NCI-H748 (cell line): ENCODE data around the gene PNLDC1.

Experiments used
- DNase-seq: peaks from one replicate; lab custom pipeline; 2025; ENCODE audit not compliant: unreplicated experiment; lab: John Stamatoyannopoulos, UW

Gene PNLDC1, protein sequence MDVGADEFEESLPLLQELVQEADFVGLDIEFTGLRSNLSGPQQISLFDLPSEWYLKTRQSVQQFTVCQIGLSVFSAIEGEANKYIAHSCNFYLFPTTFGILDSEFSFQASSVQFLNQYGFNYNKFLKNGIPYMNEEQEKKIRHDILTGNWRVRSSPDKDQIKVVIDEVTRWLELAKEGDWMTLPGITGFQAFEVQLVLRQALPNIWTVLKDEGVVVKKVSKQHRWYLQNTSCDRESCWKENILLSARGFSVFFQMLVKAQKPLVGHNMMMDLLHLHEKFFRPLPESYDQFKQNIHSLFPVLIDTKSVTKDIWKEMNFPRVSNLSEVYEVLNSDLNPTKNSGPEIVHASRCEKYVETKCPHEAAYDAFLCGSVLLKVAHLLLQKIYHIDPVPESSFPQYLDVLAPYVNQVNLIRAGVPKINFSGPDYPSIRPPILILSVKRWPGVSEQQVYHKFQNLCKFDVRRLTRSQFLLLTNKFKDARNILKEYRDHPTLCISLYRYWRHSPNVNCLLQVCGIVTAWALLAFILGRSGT

DNA sequence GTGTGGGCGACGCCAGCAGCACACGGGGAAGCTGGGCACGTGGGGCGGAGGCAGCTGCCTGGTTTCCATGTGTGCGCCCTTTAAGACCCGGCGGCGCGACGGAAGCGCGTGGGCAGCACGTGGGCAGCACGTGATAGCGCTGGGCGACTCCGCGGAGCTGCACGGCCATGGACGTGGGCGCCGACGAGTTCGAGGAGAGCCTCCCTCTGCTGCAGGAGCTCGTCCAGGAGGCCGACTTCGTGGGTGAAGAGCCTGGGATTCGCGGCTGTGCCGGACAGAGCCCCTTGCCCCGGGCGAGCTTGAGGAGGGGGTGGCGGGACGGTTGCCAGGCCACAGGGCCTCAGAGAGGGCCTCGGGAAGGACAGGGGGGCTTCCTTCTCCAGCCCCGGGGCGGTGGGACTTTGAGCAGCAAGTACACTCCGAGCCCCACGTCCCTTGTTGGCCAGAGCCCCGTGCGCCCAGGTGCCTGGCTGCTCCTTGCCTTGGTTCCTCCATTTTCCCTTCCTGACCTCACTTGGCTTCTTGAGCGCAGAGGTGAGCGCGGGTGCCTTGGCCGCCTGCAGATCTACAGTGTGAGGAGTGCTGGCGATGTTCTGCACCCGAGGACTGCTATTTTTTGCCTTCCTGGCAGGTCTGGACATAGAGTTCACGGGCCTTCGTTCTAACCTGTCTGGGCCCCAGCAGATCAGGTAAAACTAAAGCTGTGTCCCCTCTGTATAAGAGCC lies at the start of gene PNLDC1:
Gene PNLDC1, plus strand, starts transcription at position 136 of the 725 bp plus-strand sequence. Its CDS starts 32 bp downstream, at position 168.
- DNase-seq = no peak

GRCh38 chr6:159751448-159751847 lies 48.6 kb upstream of the PNLDC1 start:
- no peak for DNase-seq

DNA sequence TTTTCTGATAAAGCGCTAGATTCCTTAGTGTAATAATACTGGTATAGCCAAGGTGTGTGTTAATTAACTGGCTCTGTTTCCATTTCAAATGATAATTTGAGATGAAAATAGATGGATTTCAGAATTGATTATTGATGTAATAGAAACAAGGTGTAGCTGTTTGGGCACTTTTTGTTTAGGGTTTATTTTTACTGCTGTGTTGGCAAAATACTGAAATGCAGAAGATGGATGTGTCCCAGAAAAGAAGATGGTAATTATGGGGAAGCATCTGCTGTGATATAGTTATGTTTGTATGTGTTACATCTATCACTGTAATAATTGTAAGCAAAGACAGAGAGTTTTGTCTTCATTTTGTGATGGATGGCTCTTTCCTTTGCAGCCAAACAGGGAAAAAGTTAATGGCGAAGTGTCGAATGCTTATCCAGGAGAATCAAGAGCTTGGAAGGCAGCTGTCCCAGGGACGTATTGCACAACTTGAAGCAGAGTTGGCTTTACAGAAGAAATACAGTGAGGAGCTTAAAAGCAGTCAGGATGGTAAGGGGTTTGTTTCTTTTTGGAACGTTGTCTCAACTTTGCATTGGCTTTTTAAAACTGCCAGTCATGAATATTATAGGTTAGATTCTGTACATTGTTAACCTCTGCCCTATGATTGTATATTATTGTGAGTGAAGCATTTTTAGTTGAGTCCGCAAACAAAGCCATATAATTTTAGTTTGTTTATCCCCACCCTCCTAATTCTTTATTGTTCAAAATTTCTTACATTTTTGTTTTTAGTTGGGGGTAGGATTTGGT lies 46.8 kb upstream of the PNLDC1 start:
- DNase-seq = no peak

DNA sequence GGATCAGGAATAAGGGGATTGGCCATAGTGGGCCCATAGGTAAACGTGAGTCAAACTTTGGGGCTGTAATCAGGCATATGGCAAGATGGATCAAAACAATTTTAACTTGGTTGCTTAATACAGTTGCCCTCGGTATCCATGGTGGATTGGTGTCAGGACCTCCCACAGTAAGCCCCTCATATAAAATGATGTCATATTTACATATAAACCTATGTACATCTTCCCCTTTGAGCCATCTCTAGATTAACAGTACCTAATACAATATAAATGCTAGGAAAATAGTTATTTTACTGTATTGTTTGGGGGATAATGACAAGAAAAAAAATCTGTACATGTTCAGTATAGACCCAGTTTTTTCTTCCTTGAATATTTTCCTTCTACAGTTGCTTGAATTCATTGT lies 45.7 kb upstream of the PNLDC1 start:
- DNase-seq = no peak

DNA sequence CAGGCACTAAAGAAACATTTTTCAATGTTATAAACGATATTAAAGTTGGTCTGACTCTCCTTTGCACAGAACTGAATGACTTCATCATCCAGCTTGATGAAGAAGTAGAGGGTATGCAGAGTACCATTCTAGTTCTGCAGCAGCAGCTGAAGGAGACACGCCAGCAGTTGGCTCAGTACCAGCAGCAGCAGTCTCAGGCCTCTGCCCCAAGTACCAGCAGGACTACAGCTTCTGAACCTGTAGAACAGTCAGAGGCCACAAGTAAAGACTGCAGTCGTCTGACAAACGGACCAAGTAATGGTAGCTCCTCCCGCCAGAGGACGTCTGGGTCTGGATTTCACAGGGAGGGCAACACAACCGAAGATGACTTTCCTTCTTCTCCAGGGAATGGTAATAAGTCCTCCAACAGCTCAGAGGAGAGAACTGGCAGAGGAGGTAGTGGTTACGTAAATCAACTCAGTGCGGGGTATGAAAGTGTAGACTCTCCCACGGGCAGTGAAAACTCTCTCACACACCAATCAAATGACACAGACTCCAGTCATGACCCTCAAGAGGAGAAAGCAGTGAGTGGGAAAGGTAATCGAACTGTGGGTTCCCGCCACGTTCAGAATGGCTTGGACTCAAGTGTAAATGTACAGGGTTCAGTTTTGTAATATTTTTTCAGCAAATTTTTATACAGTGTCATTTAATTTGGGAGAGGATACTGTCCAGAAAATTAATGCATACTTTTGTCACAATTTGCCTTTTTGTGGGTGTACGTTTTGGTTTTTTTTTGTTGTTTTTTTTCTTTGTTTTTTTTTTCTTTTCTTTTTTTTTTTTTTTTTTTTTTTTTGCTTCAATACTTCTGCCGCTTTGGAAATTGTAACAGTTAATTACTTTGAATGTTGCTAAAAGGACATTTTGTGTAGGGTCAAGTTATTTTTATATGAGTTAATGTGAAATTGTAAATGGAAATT lies 44.8 kb upstream of the PNLDC1 start:
- no peak for DNase-seq

GRCh38 chr6:159756508-159756907 lies 43.6 kb upstream of the PNLDC1 start:
- DNase-seq = no peak

DNA sequence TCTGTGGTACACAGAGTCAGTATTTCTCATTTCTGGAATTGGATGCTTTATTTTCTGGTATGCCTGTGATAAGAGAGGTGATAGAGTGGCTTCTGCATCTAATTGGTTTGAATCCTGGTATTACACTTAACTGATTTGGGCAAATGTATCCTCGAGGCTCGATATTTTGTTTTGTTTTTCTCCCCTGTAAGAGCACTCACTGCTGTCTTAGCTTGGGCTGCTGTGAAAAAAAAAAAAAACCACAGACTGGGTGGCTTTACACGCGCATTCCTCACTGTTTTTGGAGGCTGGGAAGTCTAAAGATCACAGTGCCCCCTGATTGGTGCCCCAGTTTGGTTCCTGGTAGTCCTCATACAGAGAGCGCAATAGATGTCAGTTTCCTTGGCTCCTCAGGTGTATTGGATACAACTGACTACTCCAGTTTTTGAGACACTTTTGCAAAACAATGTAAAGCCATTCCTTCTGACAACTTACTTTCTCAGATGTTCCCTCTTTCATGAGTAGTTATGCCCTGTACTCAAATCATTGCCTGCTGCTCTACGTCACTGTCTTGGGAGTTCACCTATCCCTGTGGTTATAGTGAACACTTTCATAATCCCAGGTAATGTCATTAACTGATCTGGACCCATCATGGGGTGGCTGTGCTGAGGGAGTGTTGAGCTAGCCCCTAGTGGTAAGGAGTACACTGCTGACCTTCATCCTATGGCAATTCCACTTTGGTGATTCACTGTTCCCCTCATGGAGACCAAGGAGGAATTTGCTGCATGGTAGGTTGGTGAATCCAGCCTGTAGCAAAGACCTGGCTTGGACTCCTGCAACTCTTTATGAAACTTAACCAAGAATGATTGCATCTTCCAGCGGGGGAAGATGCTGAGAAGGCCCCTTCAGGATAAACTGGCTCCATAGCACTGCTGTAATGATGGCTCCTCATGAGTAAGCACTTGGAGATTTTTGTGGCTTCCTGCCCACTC lies 41.8 kb upstream of the PNLDC1 start:
- DNase-seq = no peak

GRCh38 chr6:159759645-159760044 lies 40.4 kb upstream of the PNLDC1 start:
- no peak for DNase-seq

GRCh38 chr6:159760602-159761057 lies 39.4 kb upstream of the PNLDC1 start:
- no peak for DNase-seq

DNA sequence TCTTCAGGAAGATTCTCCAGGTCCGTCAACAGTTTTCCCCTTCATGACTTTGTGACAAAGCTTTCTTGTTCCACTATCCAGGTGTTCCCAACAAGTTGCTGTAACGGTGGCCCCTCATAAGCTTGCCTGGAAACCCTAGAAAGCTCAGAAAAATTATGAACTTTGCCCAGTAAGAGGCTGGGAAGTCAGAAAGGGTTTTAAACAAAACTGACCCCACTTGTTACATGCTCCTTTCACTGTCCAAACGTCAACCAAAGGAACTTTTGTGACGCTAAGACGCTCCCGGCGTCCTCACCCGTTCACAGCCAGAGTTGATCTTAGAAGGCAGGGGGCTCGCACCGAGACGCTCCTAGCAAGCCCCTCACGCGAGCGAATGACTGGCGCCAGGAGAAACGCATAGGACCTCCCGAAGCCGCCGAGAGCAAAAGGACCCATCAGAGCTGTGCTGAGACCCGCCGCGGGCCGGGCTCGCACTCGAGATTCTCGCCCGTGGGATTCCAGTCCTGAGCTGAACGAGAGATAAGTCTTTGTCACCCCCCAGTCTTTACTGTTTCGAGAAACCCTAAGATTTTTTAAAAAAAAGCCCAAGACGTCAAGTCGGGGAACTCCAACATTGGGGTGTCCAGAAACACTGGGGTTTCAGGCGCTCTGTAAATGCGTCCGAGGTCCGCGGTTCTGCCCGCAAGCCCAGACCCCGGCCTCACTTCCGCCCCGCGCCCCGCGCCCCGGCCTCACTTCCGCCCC lies 38.8 kb upstream of the PNLDC1 start:
- DNase-seq = peak; percentile 60

GRCh38 chr6:159761873-159762680 lies 38.0 kb upstream of the PNLDC1 start, which contains the start of gene ACAT2:
TSS of gene ACAT2 (plus strand) at chr6:159762045. CDS start at chr6:159762088, 43 bp downstream.
- peak; percentile 98 for DNase-seq

DNA sequence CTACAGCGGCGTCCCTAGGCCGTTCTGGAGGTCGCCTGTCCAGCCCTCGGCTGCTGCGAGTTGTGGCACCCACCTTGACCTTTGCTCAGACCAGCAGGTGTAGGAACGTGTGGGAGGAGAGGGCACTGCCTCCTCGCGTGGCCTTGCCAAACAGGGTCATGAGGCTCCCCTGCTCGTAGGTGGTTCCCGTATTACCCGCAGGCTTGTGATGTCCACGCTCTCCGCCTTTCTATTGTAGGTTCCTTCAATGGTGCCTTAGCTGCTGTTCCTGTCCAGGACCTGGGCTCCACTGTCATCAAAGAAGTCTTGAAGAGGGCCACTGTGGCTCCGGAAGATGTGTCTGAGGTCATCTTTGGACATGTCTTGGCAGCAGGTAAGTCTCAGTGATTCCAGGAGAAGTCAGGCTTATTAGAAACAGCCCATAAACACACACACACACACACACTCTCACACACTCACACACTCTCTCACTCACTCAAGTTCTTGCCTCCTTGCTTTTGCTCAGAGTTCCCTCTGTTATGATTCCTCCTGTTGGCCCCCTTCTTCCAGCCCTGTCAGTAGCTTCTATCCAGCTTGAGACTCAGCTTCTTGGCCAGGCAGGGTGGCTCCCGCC lies 37.3 kb upstream of the PNLDC1 start:
- peak; percentile 36 for DNase-seq

DNA sequence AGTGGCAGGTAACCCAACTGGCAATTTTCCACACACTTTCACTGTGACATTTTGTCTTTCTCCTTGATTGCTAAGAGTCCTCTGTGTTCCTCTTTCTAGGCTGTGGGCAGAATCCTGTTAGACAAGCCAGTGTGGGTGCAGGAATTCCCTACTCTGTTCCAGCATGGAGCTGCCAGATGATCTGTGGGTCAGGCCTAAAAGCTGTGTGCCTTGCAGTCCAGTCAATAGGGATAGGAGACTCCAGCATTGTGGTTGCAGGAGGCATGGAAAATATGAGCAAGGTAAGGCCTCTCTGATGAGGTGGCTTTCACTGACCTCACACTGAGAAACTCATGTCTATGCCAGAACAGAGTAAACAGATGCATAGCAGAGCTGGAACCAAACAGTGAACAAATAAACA lies 33.2 kb upstream of the PNLDC1 start:
- no peak for DNase-seq

DNA sequence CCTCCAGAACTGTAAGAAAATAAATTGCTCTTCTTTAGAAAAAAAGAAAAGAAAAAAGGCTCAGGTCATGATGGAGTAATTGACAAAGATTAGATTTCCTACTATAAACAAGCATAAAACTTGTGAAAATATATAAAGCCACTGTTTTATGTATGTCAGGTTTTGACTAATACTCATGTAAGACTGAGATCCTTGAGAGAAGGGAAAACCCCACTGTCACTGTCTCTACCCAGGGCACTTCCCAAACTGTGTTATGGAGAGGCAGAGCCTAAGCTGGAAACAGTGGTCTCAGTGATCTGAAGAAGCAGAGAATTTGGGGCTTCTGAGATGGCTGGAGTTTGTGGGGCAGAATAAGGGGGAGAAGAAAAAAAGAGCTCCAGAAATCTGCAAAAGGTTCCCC lies 30.6 kb upstream of the PNLDC1 start:
- DNase-seq = no peak

- no peak for DNase-seq
Observed at GRCh38 chr6:159772196-159772595, 27.9 kb upstream of the PNLDC1 start.

GRCh38 chr6:159777240-159777904 lies 22.7 kb upstream of the PNLDC1 start:
- no peak for DNase-seq
